H9 (cell line): Measurements from ENCODE around the gene ESM1. TPM values are rescaled to one million over a fixed set of nuclear protein-coding genes. Genes with fewer than 3 reads are reported as not detected.
A peak's percentile ranks its signal among the peaks of the same experiment; 100 is the strongest.

Experiments
- DNase-seq: peaks from one replicate; pipeline ENCODE4 v3.0.0-alpha.2; 2017
- H2AFZ ChIP-seq: one replicate; pipeline ENCODE4 v1.6.1; 2013; ENCODE audit warnings: mild to moderate bottlenecking, low read length, control low read depth, moderate library complexity
- H2AK5ac ChIP-seq: 2 replicates; pipeline ENCODE4 v1.6.1; 2013; ENCODE audit warnings: low read length, control low read depth, mixed read lengths; ENCODE audit not compliant: insufficient read length
- H2BK120ac ChIP-seq: one replicate; pipeline ENCODE4 v1.6.1; 2013; ENCODE audit warnings: low read depth, mild to moderate bottlenecking, low read length, control low read depth, inconsistent platforms; ENCODE audit not compliant: poor library complexity, severe bottlenecking
- H2BK12ac ChIP-seq: 2 replicates; pipeline ENCODE4 v1.6.1; 2013; ENCODE audit warnings: low read length, control low read depth, mixed read lengths, low read depth; ENCODE audit not compliant: insufficient read length
- H2BK15ac ChIP-seq: 2 replicates; pipeline ENCODE4 v1.6.1; 2013; ENCODE audit warnings: low read depth, low read length, control low read depth
- H2BK20ac ChIP-seq: one replicate; pipeline ENCODE4 v1.6.1; 2013; ENCODE audit warnings: low read depth, mild to moderate bottlenecking, low read length, control low read depth, inconsistent platforms; ENCODE audit not compliant: poor library complexity, severe bottlenecking
- H2BK5ac ChIP-seq: 2 replicates; pipeline ENCODE4 v1.6.1; 2013; ENCODE audit warnings: low read length, control low read depth, mixed read lengths; ENCODE audit not compliant: insufficient read length
- H3K14ac ChIP-seq: 2 replicates; pipeline ENCODE4 v1.6.1; 2013; ENCODE audit warnings: low read length, control low read depth; ENCODE audit not compliant: insufficient read depth
- H3K18ac ChIP-seq: 2 replicates; pipeline ENCODE4 v1.6.1; 2013; ENCODE audit warnings: low read depth, mild to moderate bottlenecking, mixed read lengths, low read length, control low read depth; ENCODE audit not compliant: insufficient read length
- H3K23ac ChIP-seq: 2 replicates; pipeline ENCODE4 v1.6.1; 2013; ENCODE audit warnings: low read length, control low read depth, mixed read lengths, low read depth; ENCODE audit not compliant: insufficient read length
- H3K23me2 ChIP-seq: 2 replicates; pipeline ENCODE4 v1.6.1; 2013; ENCODE audit warnings: low read depth, mild to moderate bottlenecking, mixed read lengths, low read length, control low read depth; ENCODE audit not compliant: insufficient read length, poor library complexity, severe bottlenecking
- H3K27ac ChIP-seq: 2 replicates; pipeline ENCODE4 v1.5.1; 2013; ENCODE audit warnings: low read length, control low read depth, mixed read lengths, low read depth; ENCODE audit not compliant: insufficient read length
- H3K27me3 ChIP-seq: 2 replicates; pipeline ENCODE4 v1.6.1; 2013; ENCODE audit warnings: low read length, control low read depth, inconsistent platforms; ENCODE audit not compliant: insufficient read depth
- H3K4ac ChIP-seq: 2 replicates; pipeline ENCODE4 v1.6.1; 2013; ENCODE audit warnings: low read depth, mild to moderate bottlenecking, control low read depth, inconsistent platforms, low read length, moderate library complexity
- H3K4me1 ChIP-seq: 2 replicates; pipeline ENCODE4 v1.6.1; 2013; ENCODE audit warnings: low read length, control low read depth, inconsistent platforms; ENCODE audit not compliant: insufficient read depth
- H3K4me2 ChIP-seq: 2 replicates; pipeline ENCODE4 v1.6.1; 2013; ENCODE audit warnings: low read length, control low read depth, mixed read lengths; ENCODE audit not compliant: insufficient read length, insufficient read depth
- H3K56ac ChIP-seq: 2 replicates; pipeline ENCODE4 v1.6.1; 2013; ENCODE audit warnings: low read depth, mild to moderate bottlenecking, mixed read lengths, low read length, control low read depth; ENCODE audit not compliant: insufficient read length
- H3K79me1 ChIP-seq: 2 replicates; pipeline ENCODE4 v1.6.1; 2013; ENCODE audit warnings: low read depth, mild to moderate bottlenecking, moderate library complexity, low read length, control low read depth, inconsistent platforms; ENCODE audit not compliant: insufficient read depth, poor library complexity, severe bottlenecking
- H3K79me2 ChIP-seq: 2 replicates; pipeline ENCODE4 v1.6.1; 2013; ENCODE audit warnings: low read length, control low read depth, inconsistent platforms; ENCODE audit not compliant: insufficient read depth
- H3K9ac ChIP-seq: 2 replicates; pipeline ENCODE4 v1.6.1; 2013; ENCODE audit warnings: low read length, control low read depth, mixed read lengths; ENCODE audit not compliant: insufficient read length; ENCODE audit errors: extremely low read depth
- H3K9me3 ChIP-seq: one replicate; pipeline ENCODE4 v1.6.1; 2013; ENCODE audit warnings: low read depth, low read length, inconsistent platforms; ENCODE audit not compliant: control insufficient read depth
- H3T11ph ChIP-seq: one replicate; pipeline ENCODE4 v1.6.1; 2013; ENCODE audit warnings: mild to moderate bottlenecking, low read length, control low read depth, inconsistent platforms
- H4K20me1 ChIP-seq: one replicate; pipeline ENCODE4 v1.6.1; 2013; ENCODE audit not compliant: control insufficient read depth, insufficient read length, insufficient read depth
- H4K5ac ChIP-seq: 2 replicates; pipeline ENCODE4 v1.6.1; 2013; ENCODE audit warnings: low read depth, mild to moderate bottlenecking, mixed read lengths, low read length, control low read depth; ENCODE audit not compliant: insufficient read length
- H4K8ac ChIP-seq: replicated peaks from 2 replicates; pipeline ENCODE4 v1.6.1; 2013; ENCODE audit warnings: low read length, control low read depth, mixed read lengths, low read depth; ENCODE audit not compliant: insufficient read length
- H4K91ac ChIP-seq: 2 replicates; pipeline ENCODE4 v1.6.1; 2013; ENCODE audit warnings: low read depth, mild to moderate bottlenecking, moderate library complexity, mixed read lengths, low read length, control low read depth; ENCODE audit not compliant: insufficient read length
- H3K27ac Mint-ChIP-seq, 3 experiments: 2 replicates in 2 of 3; 3 replicates in 1 of 3; pipeline ENCODE4 v1.8.0; 2020 to 2021; ENCODE audit warnings: mixed read lengths in 3 of 3, mild to moderate bottlenecking in 1 of 3, moderate library complexity in 1 of 3
- H3K27me3 Mint-ChIP-seq: 2 replicates; pipeline ENCODE4 v1.8.0; 2021; ENCODE audit warnings: low read depth, mild to moderate bottlenecking, moderate library complexity, mixed read lengths
- H3K36me3 Mint-ChIP-seq, 3 experiments: 2 replicates in 2 of 3; 3 replicates in 1 of 3; pipeline ENCODE4 v1.8.0; 2020 to 2021; ENCODE audit warnings: low read depth in 3 of 3, mixed read lengths in 3 of 3; ENCODE audit not compliant: insufficient read depth in 1 of 3
- H3K4me1 Mint-ChIP-seq, 2 experiments: 2 replicates each; pipeline ENCODE4 v1.8.0; 2020; ENCODE audit warnings: mixed read lengths in 2 of 2
- H3K4me3 Mint-ChIP-seq, 2 experiments: 2 replicates in 1 of 2; 3 replicates in 1 of 2; pipeline ENCODE4 v1.8.0; 2020 to 2021; ENCODE audit warnings: mild to moderate bottlenecking in 2 of 2, mixed read lengths in 2 of 2, moderate library complexity in 1 of 2
- H3K9me3 Mint-ChIP-seq, 2 experiments: 2 replicates in 1 of 2; 3 replicates in 1 of 2; pipeline ENCODE4 v1.8.0; 2020; ENCODE audit warnings: mild to moderate bottlenecking in 2 of 2, mixed read lengths in 2 of 2, moderate library complexity in 1 of 2
- WGBS: extraction: QIAGEN DNeasy Blood & Tissue Kit; methylation state at CpG from one replicate; pipeline ENCODE4 v1.1.7; 2013; ENCODE audit warnings: missing lambda C conversion rate, low lambda C conversion rate, mixed read lengths; ENCODE audit not compliant: insufficient read length; ENCODE audit errors: extremely low coverage; 5-methylcytosine and 5-hydroxymethylcytosine counted together
- total RNA-seq: library from RNA; stranded (reverse); gene quantifications from 2 replicates; pipeline ENCODE4 v1.2.1, GENCODE V29; 2021
- TF ChIP-seq, protein P1 (sequence below): fragments of 200-600 bp; sonication (generic); conservative IDR thresholded peaks from 3 replicates; pipeline ENCODE4 v1.8.0; 2021; ENCODE audit warnings: antibody characterized with exemption, mild to moderate bottlenecking

ESM1 gene
- total RNA-seq, 1 experiment from 2014 or later: not detected

- Histone ChIP-seq H3K4me2 (no peak overlapping the region), H2BK12ac (no peak overlapping the region), H2AFZ (no peak overlapping the region), H3K79me1 (no peaks in the 10 kb centered on the region), H2BK120ac (no peak overlapping the region), H3K4me1 (peaks cover 9% of the 10 kb centered on the region; the same call in 1 of the 2 replicates), H2BK20ac (no peak overlapping the region), H3K9ac (no peak overlapping the region), H2BK15ac (no peak overlapping the region), H3K27me3 (no peaks in the 10 kb centered on the region), H3K79me2 (no peaks in the 10 kb centered on the region), H3K18ac (no peak overlapping the region), H4K5ac (no peak overlapping the region), H2BK5ac (no peak overlapping the region), H3T11ph (no peak overlapping the region), H4K20me1 (no peaks in the 10 kb centered on the region), H3K23me2 (no peaks in the 10 kb centered on the region), H3K9me3 (no peaks in the 10 kb centered on the region), H4K8ac (no peak overlapping the region), H4K91ac (no peak overlapping the region), H2AK5ac (no peak overlapping the region), H3K14ac (no peak overlapping the region), H3K23ac (no peak overlapping the region), H3K27ac (no peak overlapping the region), H3K56ac (no peak overlapping the region), H3K4ac (no peak overlapping the region)
- DNase-seq: no peak
- Mint-ChIP-seq H3K4me1 (peaks cover 33 to 37% of the 10 kb centered on the region in 2 experiments), H3K27me3 (peaks cover 2% of the 10 kb centered on the region; the same call in 1 of the 2 replicates), H3K27ac (peak overlapping the region in 1 of 3 experiments; percentile 50; a peak in 1 of 7 replicates), H3K4me3 (no peak overlapping the region), H3K9me3 (no peaks in the 10 kb centered on the region), H3K36me3 (no peaks in the 10 kb centered on the region)
- no CpG with 5 or more reads among the region's 5 CpGs for WGBS
- TF ChIP-seq, protein P1, sequence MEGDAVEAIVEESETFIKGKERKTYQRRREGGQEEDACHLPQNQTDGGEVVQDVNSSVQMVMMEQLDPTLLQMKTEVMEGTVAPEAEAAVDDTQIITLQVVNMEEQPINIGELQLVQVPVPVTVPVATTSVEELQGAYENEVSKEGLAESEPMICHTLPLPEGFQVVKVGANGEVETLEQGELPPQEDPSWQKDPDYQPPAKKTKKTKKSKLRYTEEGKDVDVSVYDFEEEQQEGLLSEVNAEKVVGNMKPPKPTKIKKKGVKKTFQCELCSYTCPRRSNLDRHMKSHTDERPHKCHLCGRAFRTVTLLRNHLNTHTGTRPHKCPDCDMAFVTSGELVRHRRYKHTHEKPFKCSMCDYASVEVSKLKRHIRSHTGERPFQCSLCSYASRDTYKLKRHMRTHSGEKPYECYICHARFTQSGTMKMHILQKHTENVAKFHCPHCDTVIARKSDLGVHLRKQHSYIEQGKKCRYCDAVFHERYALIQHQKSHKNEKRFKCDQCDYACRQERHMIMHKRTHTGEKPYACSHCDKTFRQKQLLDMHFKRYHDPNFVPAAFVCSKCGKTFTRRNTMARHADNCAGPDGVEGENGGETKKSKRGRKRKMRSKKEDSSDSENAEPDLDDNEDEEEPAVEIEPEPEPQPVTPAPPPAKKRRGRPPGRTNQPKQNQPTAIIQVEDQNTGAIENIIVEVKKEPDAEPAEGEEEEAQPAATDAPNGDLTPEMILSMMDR: no peak
Observed at GRCh38 chr5:54986269-54986654, 869 bp upstream of the ESM1 start.
